ENCODE results near the gene USP13. TPM values are rescaled to one million over a fixed set of nuclear protein-coding genes. Genes with fewer than 3 reads are reported as not detected.

Gene USP13, protein sequence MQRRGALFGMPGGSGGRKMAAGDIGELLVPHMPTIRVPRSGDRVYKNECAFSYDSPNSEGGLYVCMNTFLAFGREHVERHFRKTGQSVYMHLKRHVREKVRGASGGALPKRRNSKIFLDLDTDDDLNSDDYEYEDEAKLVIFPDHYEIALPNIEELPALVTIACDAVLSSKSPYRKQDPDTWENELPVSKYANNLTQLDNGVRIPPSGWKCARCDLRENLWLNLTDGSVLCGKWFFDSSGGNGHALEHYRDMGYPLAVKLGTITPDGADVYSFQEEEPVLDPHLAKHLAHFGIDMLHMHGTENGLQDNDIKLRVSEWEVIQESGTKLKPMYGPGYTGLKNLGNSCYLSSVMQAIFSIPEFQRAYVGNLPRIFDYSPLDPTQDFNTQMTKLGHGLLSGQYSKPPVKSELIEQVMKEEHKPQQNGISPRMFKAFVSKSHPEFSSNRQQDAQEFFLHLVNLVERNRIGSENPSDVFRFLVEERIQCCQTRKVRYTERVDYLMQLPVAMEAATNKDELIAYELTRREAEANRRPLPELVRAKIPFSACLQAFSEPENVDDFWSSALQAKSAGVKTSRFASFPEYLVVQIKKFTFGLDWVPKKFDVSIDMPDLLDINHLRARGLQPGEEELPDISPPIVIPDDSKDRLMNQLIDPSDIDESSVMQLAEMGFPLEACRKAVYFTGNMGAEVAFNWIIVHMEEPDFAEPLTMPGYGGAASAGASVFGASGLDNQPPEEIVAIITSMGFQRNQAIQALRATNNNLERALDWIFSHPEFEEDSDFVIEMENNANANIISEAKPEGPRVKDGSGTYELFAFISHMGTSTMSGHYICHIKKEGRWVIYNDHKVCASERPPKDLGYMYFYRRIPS
- total RNA-seq, result 10 to 100 TPM; 17.4 to 19.8 (median 18.2) TPM

DNA sequence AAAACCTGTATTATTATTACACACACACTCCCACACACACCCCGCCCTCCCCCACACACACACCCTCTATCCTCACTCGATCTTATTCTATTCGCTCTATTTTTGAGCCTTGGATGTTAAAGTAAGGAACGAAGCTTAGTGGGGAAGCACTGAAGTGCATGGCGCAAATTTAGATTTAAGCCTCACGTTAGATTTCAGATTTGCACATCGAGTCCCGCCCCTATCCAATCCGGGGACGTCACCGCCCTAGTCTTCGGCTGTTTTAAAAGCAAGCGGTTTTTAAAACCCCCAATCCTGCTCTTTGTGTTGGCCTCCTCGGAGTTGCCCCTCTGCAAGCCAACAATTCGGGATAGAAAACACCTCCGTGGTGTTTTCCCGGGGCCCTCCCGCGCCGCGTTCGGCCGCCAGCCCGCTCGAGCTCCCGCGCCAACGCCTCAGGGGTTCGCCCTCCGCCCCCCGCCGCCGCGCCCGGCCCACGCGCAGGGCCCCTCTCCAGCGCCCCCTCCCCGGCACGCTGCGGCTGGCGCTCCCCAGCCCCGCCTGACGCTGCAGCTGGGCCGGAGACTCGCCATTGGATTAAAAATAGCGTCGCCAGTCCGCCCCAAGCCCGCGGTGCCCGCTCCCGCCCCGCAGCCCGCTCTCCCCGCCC, at the start of gene USP13:
Gene USP13, plus strand, starts transcription at position 594 of the 649 bp plus-strand sequence. CDS start 186 bp downstream, outside the sequence.
- Histone ChIP-seq H3K36me3 (no peaks in the 10 kb centered on the region), H3K9me3 (no peaks in the 10 kb centered on the region), H3K27ac (peak within 1 kb of the TSS; percentile 96 to 97), H3K27me3 (no peaks in the 10 kb centered on the region), H3K4me3 (peak within 1 kb of the TSS; percentile 86 to 89), H3K4me1 (no peaks in the 10 kb centered on the region)
- intact Hi-C loops (cut with DNase I; ENCODE audit: low total_unique reads), result no loop called here
- peak; percentile 60 to 62 for DNase-seq
- TF ChIP-seq, protein P1, sequence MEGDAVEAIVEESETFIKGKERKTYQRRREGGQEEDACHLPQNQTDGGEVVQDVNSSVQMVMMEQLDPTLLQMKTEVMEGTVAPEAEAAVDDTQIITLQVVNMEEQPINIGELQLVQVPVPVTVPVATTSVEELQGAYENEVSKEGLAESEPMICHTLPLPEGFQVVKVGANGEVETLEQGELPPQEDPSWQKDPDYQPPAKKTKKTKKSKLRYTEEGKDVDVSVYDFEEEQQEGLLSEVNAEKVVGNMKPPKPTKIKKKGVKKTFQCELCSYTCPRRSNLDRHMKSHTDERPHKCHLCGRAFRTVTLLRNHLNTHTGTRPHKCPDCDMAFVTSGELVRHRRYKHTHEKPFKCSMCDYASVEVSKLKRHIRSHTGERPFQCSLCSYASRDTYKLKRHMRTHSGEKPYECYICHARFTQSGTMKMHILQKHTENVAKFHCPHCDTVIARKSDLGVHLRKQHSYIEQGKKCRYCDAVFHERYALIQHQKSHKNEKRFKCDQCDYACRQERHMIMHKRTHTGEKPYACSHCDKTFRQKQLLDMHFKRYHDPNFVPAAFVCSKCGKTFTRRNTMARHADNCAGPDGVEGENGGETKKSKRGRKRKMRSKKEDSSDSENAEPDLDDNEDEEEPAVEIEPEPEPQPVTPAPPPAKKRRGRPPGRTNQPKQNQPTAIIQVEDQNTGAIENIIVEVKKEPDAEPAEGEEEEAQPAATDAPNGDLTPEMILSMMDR (IDR thresholded peaks at IDR 0.05), result peak in 1 of 4 experiments; percentile 21
- no peak for TF ChIP-seq POLR2A (IDR thresholded peaks at IDR 0.05)

DNA sequence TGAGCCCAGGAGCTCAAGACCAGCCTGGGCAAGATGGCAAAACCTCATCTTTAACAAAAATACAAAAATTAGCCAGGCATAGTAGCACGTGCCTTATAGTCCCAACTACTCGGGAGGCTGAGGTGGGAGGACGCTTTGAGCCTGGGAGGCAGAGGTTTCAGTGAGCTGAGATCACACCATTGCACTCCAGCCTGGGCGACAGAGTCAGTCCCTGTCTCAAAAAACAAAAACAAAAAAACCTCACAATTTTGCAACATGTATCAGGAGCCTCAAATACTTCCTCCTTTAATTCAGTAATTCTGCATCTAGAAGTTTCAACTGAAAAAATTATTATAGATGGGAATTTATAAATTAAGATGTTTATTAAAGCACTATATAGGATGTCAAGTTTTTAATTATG, 49.5 kb upstream of the USP13 start:
- H3K27me3 ChIP-seq, result no peaks in the 10 kb centered on the region
- DNase-seq, result no peak
- peaks cover 0 to 12% of the 10 kb centered on the region in 2 donors for H3K4me1 ChIP-seq
- H3K27ac ChIP-seq, result no peak overlapping the region
- intact Hi-C loops (cut with DNase I; ENCODE audit: low total_unique reads), result no loop called here
- TF ChIP-seq, protein P1 (IDR thresholded peaks at IDR 0.05), result no peak
- no peak for TF ChIP-seq POLR2A (IDR thresholded peaks at IDR 0.05)
- H3K36me3 ChIP-seq, result no peaks in the 10 kb centered on the region
- H3K4me3 ChIP-seq, result peak overlapping the region in 1 of 2 donors; percentile 94
- H3K9me3 ChIP-seq, result no peaks in the 10 kb centered on the region

DNA sequence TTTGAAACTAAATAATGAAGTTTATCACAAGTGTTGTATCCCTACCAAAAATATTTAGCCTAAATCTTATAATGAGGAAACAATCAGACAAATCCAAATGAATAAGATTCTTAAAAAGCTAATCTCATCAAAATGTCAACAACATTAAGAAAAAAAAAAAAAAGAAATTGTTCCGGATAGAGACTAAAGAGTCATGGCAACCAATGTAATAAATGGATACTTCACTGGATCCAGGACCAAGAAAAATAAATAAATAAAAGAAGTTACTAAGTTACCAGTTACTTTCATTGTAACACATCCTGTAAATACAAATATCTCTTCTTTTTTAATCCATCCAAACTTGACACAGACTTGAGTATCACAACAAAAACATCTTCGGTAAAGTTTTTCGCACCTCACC, 49.0 kb upstream of the USP13 start:
- TF ChIP-seq POLR2A (IDR thresholded peaks at IDR 0.05), result no peak
- TF ChIP-seq, protein P1 (IDR thresholded peaks at IDR 0.05), result peak in 1 of 4 experiments; percentile 2
- Histone ChIP-seq H3K4me3 (peak overlapping the region; percentile 80 to 94), H3K9me3 (no peaks in the 10 kb centered on the region), H3K27ac (peak overlapping the region; percentile 82 to 93), H3K4me1 (peaks cover 0 to 12% of the 10 kb centered on the region in 2 donors), H3K27me3 (no peaks in the 10 kb centered on the region), H3K36me3 (no peaks in the 10 kb centered on the region)
- intact Hi-C loops (cut with DNase I; ENCODE audit: low total_unique reads), result no loop called here
- DNase-seq, result no peak

DNA sequence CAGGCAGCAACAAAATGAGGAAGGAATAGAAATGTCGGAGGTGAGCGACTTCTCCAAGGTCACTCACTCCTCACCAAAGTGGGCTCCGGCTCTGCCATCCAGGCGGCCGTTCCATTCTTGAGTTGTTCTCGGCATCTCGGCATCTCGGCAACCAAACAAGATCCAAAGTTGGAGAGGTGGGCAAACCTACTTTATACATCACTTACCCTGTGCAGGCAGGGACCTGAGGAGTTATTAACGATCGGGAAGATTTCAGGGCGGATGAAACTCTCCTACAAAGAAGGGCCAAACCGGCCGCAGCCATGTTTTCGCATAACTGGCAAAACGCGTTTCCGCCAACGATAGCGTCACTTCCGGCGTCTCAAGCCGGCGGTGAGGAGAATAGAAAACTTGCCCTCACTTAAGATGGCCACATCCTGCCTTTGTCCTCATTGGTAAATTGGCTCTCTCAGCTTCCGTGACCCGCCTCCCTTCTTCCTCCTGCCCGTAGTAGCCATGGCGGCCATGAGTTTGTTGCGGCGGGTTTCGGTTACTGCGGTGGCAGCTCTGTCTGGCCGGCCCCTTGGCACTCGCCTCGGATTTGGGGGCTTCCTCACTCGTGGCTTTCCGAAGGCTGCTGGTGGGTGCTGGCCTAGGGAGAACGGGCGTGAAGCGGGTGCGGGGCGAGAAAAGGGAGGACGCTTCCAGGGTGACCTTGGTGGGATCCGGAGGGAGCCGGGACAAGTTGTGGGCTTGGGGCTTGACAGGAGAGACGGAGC, 48.3 kb upstream of the USP13 start, which contains the start of the genes MRPL47 and NDUFB5:
Gene MRPL47, minus strand, starts transcription at position 318 of the 758 bp plus-strand sequence. Its CDS starts 14 bp downstream, at position 304.
Gene NDUFB5, plus strand, starts transcription at position 474 of the 758 bp plus-strand sequence. Its CDS starts 22 bp downstream, at position 496.
- Histone ChIP-seq H3K4me3 (peak within 1 kb of the TSS; percentile 80 to 94), H3K27me3 (no peaks in the 10 kb centered on the region), H3K4me1 (peaks cover 0 to 12% of the 10 kb centered on the region in 2 donors), H3K27ac (peak within 1 kb of the TSS; percentile 82 to 93), H3K9me3 (no peaks in the 10 kb centered on the region), H3K36me3 (no peaks in the 10 kb centered on the region)
- intact Hi-C loops (cut with DNase I; ENCODE audit: low total_unique reads), result no loop called here
- TF ChIP-seq, protein P1 (IDR thresholded peaks at IDR 0.05), result no peak
- TF ChIP-seq POLR2A (IDR thresholded peaks at IDR 0.05), result peak; percentile 30 to 64
- DNase-seq, result peak; percentile 95
